GM12891 (cell line): ENCODE data around the gene ISYNA1.

Experiments
- POLR2A ChIP-seq: IDR thresholded peaks from 2 replicates; pipeline ENCODE4 v1.6.1; 2011; ENCODE audit warnings: low read depth, low read length, control low read depth
- POLR2AphosphoS5 ChIP-seq: IDR thresholded peaks from 2 replicates; pipeline ENCODE4 v1.6.1; 2011; ENCODE audit warnings: low read depth, low read length, control low read depth

- TF ChIP-seq POLR2AphosphoS5 (no peak), POLR2A (no peak)
Observed at GRCh38 chr19:18456279-18456678, 18.3 kb upstream of the ISYNA1 start.
